ENCODE measurements around the gene ASIC2. TPM values are rescaled to one million over a fixed set of nuclear protein-coding genes. Genes with fewer than 3 reads are reported as not detected.

The ASIC2 gene
- total RNA-seq, 1 experiment from 2014 or later = not detected

DNA sequence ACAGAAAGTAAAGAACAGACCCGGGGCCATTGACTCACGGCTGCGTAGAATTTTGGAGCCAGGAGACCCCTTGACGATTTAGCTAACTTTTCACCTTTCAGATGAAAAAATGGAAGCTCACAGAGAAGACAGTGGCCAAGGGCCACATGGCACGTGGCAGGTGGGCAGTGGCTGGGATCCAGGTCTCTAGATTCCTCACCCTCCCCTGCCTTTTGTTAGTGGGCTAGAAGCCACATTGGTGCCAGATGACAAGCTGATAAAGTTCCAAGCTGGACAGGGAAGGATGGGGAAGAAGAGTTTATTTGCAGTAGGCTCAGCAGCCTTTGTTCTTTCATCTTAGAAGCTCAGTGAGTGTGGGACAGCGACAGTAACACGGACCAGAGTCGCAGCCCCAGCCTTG is 195.7 kb downstream of the ASIC2 start:
- Mint-ChIP-seq H3K27ac (ENCODE audit: unreplicated experiment) (no peak overlapping the region), H3K4me3 (ENCODE audit: unreplicated experiment) (no peak overlapping the region), H3K27me3 (ENCODE audit: insufficient read depth, unreplicated experiment) (peaks cover 32% of the 10 kb centered on the region), H3K4me1 (ENCODE audit: low read depth, unreplicated experiment) (no peaks in the 10 kb centered on the region), H3K36me3 (ENCODE audit: insufficient read depth, unreplicated experiment) (no peaks in the 10 kb centered on the region), H3K9me3 (ENCODE audit: unreplicated experiment) (no peaks in the 10 kb centered on the region)
- Histone ChIP-seq H3K4me1 (no peaks in the 10 kb centered on the region), H3K36me3 (ENCODE audit: control insufficient read depth, insufficient read depth, low read length) (no peaks in the 10 kb centered on the region), H3K9me3 (no peaks in the 10 kb centered on the region), H3K27me3 (replicated peaks; ENCODE audit: control insufficient read depth, insufficient read depth, low read length) (peaks cover 6% of the 10 kb centered on the region; the same call in 1 of the 2 replicates), H3K4me3 (ENCODE audit: low read depth, low read length) (no peak overlapping the region)
- TF ChIP-seq, protein P1, sequence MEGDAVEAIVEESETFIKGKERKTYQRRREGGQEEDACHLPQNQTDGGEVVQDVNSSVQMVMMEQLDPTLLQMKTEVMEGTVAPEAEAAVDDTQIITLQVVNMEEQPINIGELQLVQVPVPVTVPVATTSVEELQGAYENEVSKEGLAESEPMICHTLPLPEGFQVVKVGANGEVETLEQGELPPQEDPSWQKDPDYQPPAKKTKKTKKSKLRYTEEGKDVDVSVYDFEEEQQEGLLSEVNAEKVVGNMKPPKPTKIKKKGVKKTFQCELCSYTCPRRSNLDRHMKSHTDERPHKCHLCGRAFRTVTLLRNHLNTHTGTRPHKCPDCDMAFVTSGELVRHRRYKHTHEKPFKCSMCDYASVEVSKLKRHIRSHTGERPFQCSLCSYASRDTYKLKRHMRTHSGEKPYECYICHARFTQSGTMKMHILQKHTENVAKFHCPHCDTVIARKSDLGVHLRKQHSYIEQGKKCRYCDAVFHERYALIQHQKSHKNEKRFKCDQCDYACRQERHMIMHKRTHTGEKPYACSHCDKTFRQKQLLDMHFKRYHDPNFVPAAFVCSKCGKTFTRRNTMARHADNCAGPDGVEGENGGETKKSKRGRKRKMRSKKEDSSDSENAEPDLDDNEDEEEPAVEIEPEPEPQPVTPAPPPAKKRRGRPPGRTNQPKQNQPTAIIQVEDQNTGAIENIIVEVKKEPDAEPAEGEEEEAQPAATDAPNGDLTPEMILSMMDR (IDR thresholded peaks at IDR 0.05; ENCODE audit: insufficient read depth in 1 of 2, low read depth in 1 of 2, low read length in 1 of 2, severe bottlenecking in 1 of 2, unreplicated experiment in 1 of 2) = no peak
- intact Hi-C loops (cut with micrococcal nuclease; ENCODE audit: unreplicated experiment) = no loop called here
- ChIA-PET CTCF (interaction anchor here (1.0 kb wide), 1 partner anchor 43 kb away, joined by 3 read pairs; no protein-coding TSS in a partner anchor), POLR2A (no interaction called here)
- DNase-seq = no peak
- BruUV-seq (replicated peaks) = no TSS peak

GRCh38 chr17:33096161-33096560 is 196.9 kb downstream of the ASIC2 start:
- Histone ChIP-seq H3K4me1 (no peaks in the 10 kb centered on the region), H3K4me3 (ENCODE audit: low read depth, low read length) (no peak overlapping the region), H3K27me3 (replicated peaks; ENCODE audit: control insufficient read depth, insufficient read depth, low read length) (peaks cover 6% of the 10 kb centered on the region; the same call in 1 of the 2 replicates), H3K9me3 (no peaks in the 10 kb centered on the region), H3K36me3 (ENCODE audit: control insufficient read depth, insufficient read depth, low read length) (no peaks in the 10 kb centered on the region)
- H3K9me3 Mint-ChIP-seq (ENCODE audit: unreplicated experiment) = no peaks in the 10 kb centered on the region
- no peaks in the 10 kb centered on the region for H3K36me3 Mint-ChIP-seq (ENCODE audit: insufficient read depth, unreplicated experiment)
- H3K4me1 Mint-ChIP-seq (ENCODE audit: low read depth, unreplicated experiment) = no peaks in the 10 kb centered on the region
- POLR2A ChIA-PET = no interaction called here
- CTCF ChIA-PET = no interaction called here
- H3K27ac Mint-ChIP-seq (ENCODE audit: unreplicated experiment) = no peak overlapping the region
- no peak overlapping the region for H3K4me3 Mint-ChIP-seq (ENCODE audit: unreplicated experiment)
- BruUV-seq (replicated peaks) = no TSS peak
- peaks cover 26% of the 10 kb centered on the region for H3K27me3 Mint-ChIP-seq (ENCODE audit: insufficient read depth, unreplicated experiment)
- intact Hi-C loops (cut with micrococcal nuclease; ENCODE audit: unreplicated experiment) = no loop called here
- TF ChIP-seq, protein P1 (IDR thresholded peaks at IDR 0.05; ENCODE audit: insufficient read depth in 1 of 2, low read depth in 1 of 2, low read length in 1 of 2, severe bottlenecking in 1 of 2, unreplicated experiment in 1 of 2) = no peak
- DNase-seq = no peak

DNA sequence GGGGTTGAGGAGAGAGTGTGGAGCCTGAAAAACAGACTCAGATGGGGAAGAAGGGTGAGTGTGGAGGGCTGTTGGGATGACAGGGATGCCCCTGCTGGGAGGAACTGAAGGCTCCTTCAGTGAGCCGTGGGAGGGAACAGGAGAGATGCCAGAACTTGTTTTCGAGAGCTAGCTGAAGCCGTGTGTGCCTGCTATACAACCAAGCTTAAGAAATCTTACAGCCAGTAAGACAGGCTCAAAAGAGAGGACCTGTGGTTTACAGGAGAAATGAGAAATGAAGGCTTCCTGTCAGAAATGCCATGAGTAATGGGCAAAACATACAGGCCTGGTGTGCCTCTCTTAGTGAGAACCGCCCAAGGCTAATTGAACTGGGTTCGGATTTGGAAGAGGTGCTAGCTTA is 201.8 kb downstream of the ASIC2 start:
- no peak overlapping the region for H3K4me3 ChIP-seq (ENCODE audit: low read depth, low read length)
- Mint-ChIP-seq H3K27me3 (ENCODE audit: insufficient read depth, unreplicated experiment) (peaks cover 38% of the 10 kb centered on the region), H3K9me3 (ENCODE audit: unreplicated experiment) (no peaks in the 10 kb centered on the region), H3K4me1 (ENCODE audit: low read depth, unreplicated experiment) (no peaks in the 10 kb centered on the region), H3K36me3 (ENCODE audit: insufficient read depth, unreplicated experiment) (no peaks in the 10 kb centered on the region), H3K27ac (ENCODE audit: unreplicated experiment) (no peak overlapping the region), H3K4me3 (ENCODE audit: unreplicated experiment) (no peak overlapping the region)
- H3K4me1 ChIP-seq = no peaks in the 10 kb centered on the region
- BruUV-seq (replicated peaks) = no TSS peak
- H3K27me3 ChIP-seq (replicated peaks; ENCODE audit: control insufficient read depth, insufficient read depth, low read length) = peaks cover 2% of the 10 kb centered on the region; the same call in 1 of the 2 replicates
- ChIA-PET POLR2A (no interaction called here), CTCF (no interaction called here)
- intact Hi-C loops (cut with micrococcal nuclease; ENCODE audit: unreplicated experiment) = no loop called here
- TF ChIP-seq, protein P1 (IDR thresholded peaks at IDR 0.05; ENCODE audit: insufficient read depth in 1 of 2, low read depth in 1 of 2, low read length in 1 of 2, severe bottlenecking in 1 of 2, unreplicated experiment in 1 of 2) = no peak
- no peaks in the 10 kb centered on the region for H3K9me3 ChIP-seq
- DNase-seq = no peak
- no peaks in the 10 kb centered on the region for H3K36me3 ChIP-seq (ENCODE audit: control insufficient read depth, insufficient read depth, low read length)

All from Caco-2 (cell line).